PC-9 (cell line): ENCODE measurements around the gene BRD1.

Source experiments
- EZH2 ChIP-seq: fragments of 200-600 bp; sonication (generic); IDR thresholded peaks from 2 replicates; pipeline ENCODE4 v1.8.0; 2017; ENCODE audit warnings: antibody characterized with exemption, low read depth
- TF ChIP-seq, protein P1 (sequence below): fragments of 200-600 bp; sonication (generic); conservative IDR thresholded peaks from 2 replicates; pipeline ENCODE4 v1.6.1; 2017; ENCODE audit warnings: mixed run types, antibody characterized with exemption, mild to moderate bottlenecking, moderate library complexity

DNA sequence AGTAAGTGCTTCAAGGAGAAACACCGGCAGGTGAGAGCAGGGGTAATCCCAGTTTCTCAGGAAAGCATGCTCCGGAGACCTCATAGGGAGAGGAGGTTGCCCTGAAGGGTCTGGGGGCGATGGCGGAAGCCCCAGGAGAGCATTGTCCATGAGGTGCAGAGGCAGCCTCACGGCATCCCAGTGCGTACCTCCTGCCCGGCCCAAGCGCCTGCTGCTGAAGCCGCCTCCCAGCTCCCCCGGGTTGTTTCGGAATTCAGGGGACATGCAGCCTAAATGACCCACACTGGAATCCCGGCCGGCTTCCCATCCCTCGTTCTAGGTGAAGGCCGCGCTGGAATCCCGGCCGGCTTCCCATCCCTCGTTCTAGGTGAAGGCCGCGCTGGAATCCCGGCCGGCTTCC is 28.7 kb upstream of the BRD1 start:
- TF ChIP-seq, protein P1, sequence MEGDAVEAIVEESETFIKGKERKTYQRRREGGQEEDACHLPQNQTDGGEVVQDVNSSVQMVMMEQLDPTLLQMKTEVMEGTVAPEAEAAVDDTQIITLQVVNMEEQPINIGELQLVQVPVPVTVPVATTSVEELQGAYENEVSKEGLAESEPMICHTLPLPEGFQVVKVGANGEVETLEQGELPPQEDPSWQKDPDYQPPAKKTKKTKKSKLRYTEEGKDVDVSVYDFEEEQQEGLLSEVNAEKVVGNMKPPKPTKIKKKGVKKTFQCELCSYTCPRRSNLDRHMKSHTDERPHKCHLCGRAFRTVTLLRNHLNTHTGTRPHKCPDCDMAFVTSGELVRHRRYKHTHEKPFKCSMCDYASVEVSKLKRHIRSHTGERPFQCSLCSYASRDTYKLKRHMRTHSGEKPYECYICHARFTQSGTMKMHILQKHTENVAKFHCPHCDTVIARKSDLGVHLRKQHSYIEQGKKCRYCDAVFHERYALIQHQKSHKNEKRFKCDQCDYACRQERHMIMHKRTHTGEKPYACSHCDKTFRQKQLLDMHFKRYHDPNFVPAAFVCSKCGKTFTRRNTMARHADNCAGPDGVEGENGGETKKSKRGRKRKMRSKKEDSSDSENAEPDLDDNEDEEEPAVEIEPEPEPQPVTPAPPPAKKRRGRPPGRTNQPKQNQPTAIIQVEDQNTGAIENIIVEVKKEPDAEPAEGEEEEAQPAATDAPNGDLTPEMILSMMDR, result no peak
- no peak for TF ChIP-seq EZH2
